ENCODE measurements around the gene AGBL5. TPM values are rescaled to one million over a fixed set of nuclear protein-coding genes. Genes with fewer than 3 reads are reported as not detected.
"Not testable (repeated sequence)": the region's sequence is repeated elsewhere in the genome, so short reads cannot be mapped to it uniquely, and the experiment has no call there.

The AGBL5 gene
- total RNA-seq, 1 experiment from 2014 or later = 55.4 TPM

- WGBS (ENCODE audit: extremely low coverage, insufficient read length, low lambda C conversion rate) = no CpG with 5 or more reads among the region's 4 CpGs
- H3K56ac ChIP-seq (ENCODE audit: insufficient read length, low read depth, low read length) = no peak overlapping the region
- no peaks in the 10 kb centered on the region for H3K79me1 ChIP-seq (ENCODE audit: insufficient read depth, low read depth, low read length, poor library complexity, severe bottlenecking)
- DNase-seq = no peak
- TF ChIP-seq CTCF (conservative IDR thresholded peaks at IDR 0.05) = no peak
- peak overlapping the region in 1 of 2 experiments; percentile 42; a peak in 1 of 5 replicates for H3K4me3 Mint-ChIP-seq
- H3K27ac Mint-ChIP-seq = no peak overlapping the region
- peaks cover 5% of the 10 kb centered on the region; the same call in 1 of the 2 replicates for H3K79me2 ChIP-seq (ENCODE audit: insufficient read depth, low read length)
- H3K23me2 ChIP-seq (ENCODE audit: insufficient read length, low read depth, low read length, poor library complexity, severe bottlenecking) = peaks cover 12% of the 10 kb centered on the region
- no peak overlapping the region for H2BK15ac ChIP-seq (ENCODE audit: low read depth, low read length)
- H3K9me3 Mint-ChIP-seq = no peaks in the 10 kb centered on the region
- H4K91ac ChIP-seq (ENCODE audit: insufficient read length, low read depth, low read length) = no peak overlapping the region
- no peak overlapping the region for H2AK5ac ChIP-seq (ENCODE audit: insufficient read length, low read length)
- no peak overlapping the region for H2BK20ac ChIP-seq (ENCODE audit: low read depth, low read length, poor library complexity, severe bottlenecking)
- no peak overlapping the region for H2AFZ ChIP-seq (ENCODE audit: low read length)
- no peak overlapping the region for H3K27ac ChIP-seq (ENCODE audit: insufficient read length, low read depth, low read length)
- H3K4me1 Mint-ChIP-seq = peaks cover 24 to 32% of the 10 kb centered on the region in 2 experiments
- H3K4me1 ChIP-seq (ENCODE audit: insufficient read depth, low read length) = no peaks in the 10 kb centered on the region
- no peak overlapping the region for H3K4me2 ChIP-seq (ENCODE audit: insufficient read depth, insufficient read length, low read length)
- no peak overlapping the region for H3T11ph ChIP-seq (ENCODE audit: low read length)
- no peak overlapping the region for H4K5ac ChIP-seq (ENCODE audit: insufficient read length, low read depth, low read length)
- H3K27me3 Mint-ChIP-seq (ENCODE audit: low read depth) = peaks cover 20% of the 10 kb centered on the region
- no peak overlapping the region for H4K8ac ChIP-seq (replicated peaks; ENCODE audit: insufficient read length, low read depth, low read length)
- H3K27me3 ChIP-seq (ENCODE audit: insufficient read depth, low read length) = no peaks in the 10 kb centered on the region
- H3K18ac ChIP-seq (ENCODE audit: insufficient read length, low read depth, low read length) = no peak overlapping the region
- H2BK12ac ChIP-seq (ENCODE audit: insufficient read length, low read depth, low read length) = no peak overlapping the region
- no peak overlapping the region for H3K23ac ChIP-seq (ENCODE audit: insufficient read length, low read depth, low read length)
- H2BK5ac ChIP-seq (ENCODE audit: insufficient read length, low read length) = no peak overlapping the region
- no peak overlapping the region for H3K14ac ChIP-seq (ENCODE audit: insufficient read depth, low read length)
- no peak overlapping the region for H3K9ac ChIP-seq (ENCODE audit: extremely low read depth, insufficient read length, low read length)
- H3K36me3 Mint-ChIP-seq (ENCODE audit: insufficient read depth in 1 of 3, low read depth in 3 of 3) = peaks cover 2 to 10% (median 8%) of the 10 kb centered on the region in 3 experiments; a peak in 6 of 7 replicates
- H4K20me1 ChIP-seq (ENCODE audit: control insufficient read depth, insufficient read depth, insufficient read length) = no peaks in the 10 kb centered on the region
- no peak overlapping the region for H3K4ac ChIP-seq (ENCODE audit: low read depth, low read length)
- no peak overlapping the region for H2BK120ac ChIP-seq (ENCODE audit: low read depth, low read length, poor library complexity, severe bottlenecking)
- no peaks in the 10 kb centered on the region for H3K9me3 ChIP-seq (ENCODE audit: control insufficient read depth, low read depth, low read length)
Observed at GRCh38 chr2:27074738-27075565, 23.5 kb downstream of the AGBL5 start.

GRCh38 chr2:27075566-27075871, 24.1 kb downstream of the AGBL5 start:
- H3K56ac ChIP-seq (ENCODE audit: insufficient read length, low read depth, low read length); H2BK5ac ChIP-seq (ENCODE audit: insufficient read length, low read length); H2AFZ ChIP-seq (ENCODE audit: low read length); H3K27ac Mint-ChIP-seq; H4K91ac ChIP-seq (ENCODE audit: insufficient read length, low read depth, low read length); H4K20me1 ChIP-seq (ENCODE audit: control insufficient read depth, insufficient read depth, insufficient read length); H3K4me2 ChIP-seq (ENCODE audit: insufficient read depth, insufficient read length, low read length); H3T11ph ChIP-seq (ENCODE audit: low read length); H2AK5ac ChIP-seq (ENCODE audit: insufficient read length, low read length); H2BK120ac ChIP-seq (ENCODE audit: low read depth, low read length, poor library complexity, severe bottlenecking); H4K5ac ChIP-seq (ENCODE audit: insufficient read length, low read depth, low read length); H3K36me3 Mint-ChIP-seq (ENCODE audit: insufficient read depth in 1 of 3, low read depth in 3 of 3); H3K9ac ChIP-seq (ENCODE audit: extremely low read depth, insufficient read length, low read length); H3K79me2 ChIP-seq (ENCODE audit: insufficient read depth, low read length); H3K27me3 ChIP-seq (ENCODE audit: insufficient read depth, low read length); H3K27ac ChIP-seq (ENCODE audit: insufficient read length, low read depth, low read length); H4K8ac ChIP-seq (replicated peaks; ENCODE audit: insufficient read length, low read depth, low read length); H3K14ac ChIP-seq (ENCODE audit: insufficient read depth, low read length); H3K23ac ChIP-seq (ENCODE audit: insufficient read length, low read depth, low read length); H3K4ac ChIP-seq (ENCODE audit: low read depth, low read length); DNase-seq; H3K79me1 ChIP-seq (ENCODE audit: insufficient read depth, low read depth, low read length, poor library complexity, severe bottlenecking); H3K4me1 ChIP-seq (ENCODE audit: insufficient read depth, low read length); H2BK20ac ChIP-seq (ENCODE audit: low read depth, low read length, poor library complexity, severe bottlenecking); H2BK15ac ChIP-seq (ENCODE audit: low read depth, low read length); H3K9me3 Mint-ChIP-seq; H3K18ac ChIP-seq (ENCODE audit: insufficient read length, low read depth, low read length); H3K9me3 ChIP-seq (ENCODE audit: control insufficient read depth, low read depth, low read length); H2BK12ac ChIP-seq (ENCODE audit: insufficient read length, low read depth, low read length); H3K4me3 Mint-ChIP-seq: not testable (repeated sequence)
- peaks cover 22 to 33% of the 10 kb centered on the region in 2 experiments for H3K4me1 Mint-ChIP-seq
- no CpG with 5 or more reads among the region's 6 CpGs for WGBS (ENCODE audit: extremely low coverage, insufficient read length, low lambda C conversion rate)
- H3K23me2 ChIP-seq (ENCODE audit: insufficient read length, low read depth, low read length, poor library complexity, severe bottlenecking) = peaks cover 12% of the 10 kb centered on the region
- peaks cover 20% of the 10 kb centered on the region for H3K27me3 Mint-ChIP-seq (ENCODE audit: low read depth)
